ENCODE data around the gene NRXN3.
A peak's percentile ranks its signal among the peaks of the same experiment; 100 is the strongest.

Gene NRXN3

DNA sequence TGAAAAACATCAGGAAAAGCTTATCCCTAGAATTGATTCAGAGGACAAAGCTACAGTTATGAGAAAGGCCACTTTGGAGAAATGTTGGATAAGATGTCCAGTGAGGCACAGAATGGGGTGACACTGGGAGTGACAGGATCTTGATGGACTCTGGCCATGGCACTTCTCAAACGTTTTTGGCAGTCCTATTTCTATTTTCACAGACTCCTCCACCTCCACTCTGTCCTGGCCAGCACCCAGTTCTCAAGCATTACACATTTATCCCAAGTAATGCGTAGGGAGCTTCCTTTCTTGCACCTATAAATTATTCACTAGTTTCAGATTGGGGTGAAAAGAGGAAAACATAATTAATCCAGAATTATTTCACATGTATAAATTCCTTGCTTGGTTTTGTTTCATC is 727.3 kb downstream of the NRXN3 start:
- DNase-seq (ENCODE audit: low spot score) (no peak), FAIRE-seq (no peak)

DNA sequence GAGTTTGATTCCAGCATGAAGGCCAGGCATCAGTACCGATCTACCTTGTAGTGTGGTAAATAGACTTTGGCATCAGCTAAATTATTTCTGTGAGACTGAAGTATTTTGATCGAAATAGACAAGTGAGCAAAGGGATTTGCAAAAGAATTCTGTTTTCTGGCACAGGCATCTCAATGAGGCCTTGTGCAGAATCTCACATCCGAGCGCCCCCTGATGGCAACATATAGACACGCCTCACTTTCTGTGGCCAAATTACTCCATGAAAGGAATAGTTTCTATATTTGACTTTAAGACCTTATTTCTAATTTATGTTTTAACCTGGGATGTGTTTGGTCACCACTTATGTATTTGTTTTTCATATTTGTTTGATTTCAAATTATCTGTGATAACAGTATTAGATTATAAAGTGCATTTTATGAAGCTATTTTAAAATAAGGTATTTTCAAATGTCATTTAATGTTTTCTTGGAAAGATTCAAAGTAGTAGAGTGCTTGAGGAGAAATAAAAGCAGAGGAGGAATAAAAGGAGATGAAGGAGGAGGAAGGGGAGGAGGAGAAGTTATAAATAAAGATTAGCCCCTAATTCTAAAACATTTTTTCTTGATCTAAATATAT is 731.9 kb downstream of the NRXN3 start:
- no peak for FAIRE-seq
- no peak for DNase-seq (ENCODE audit: low spot score)

DNA sequence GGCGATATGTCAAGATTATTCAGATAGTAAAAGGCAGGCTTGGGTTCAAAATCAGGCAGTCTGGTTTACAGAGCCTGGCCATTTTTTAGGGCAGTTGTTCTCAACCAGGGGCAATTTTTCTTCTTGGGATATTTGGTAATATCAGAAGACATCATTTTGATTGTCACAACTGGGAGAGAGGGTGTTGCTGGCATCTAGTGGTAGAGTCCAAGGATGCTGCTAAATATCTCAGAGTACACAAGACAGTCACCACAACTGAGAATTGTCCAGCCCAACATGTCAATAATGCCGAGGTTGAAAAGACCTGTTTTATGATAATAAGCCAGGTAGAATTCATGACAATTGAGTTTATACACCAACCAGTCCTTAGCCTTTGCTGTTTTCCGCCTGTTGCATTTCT is 733.9 kb downstream of the NRXN3 start:
- no peak for DNase-seq (ENCODE audit: low spot score)

DNA sequence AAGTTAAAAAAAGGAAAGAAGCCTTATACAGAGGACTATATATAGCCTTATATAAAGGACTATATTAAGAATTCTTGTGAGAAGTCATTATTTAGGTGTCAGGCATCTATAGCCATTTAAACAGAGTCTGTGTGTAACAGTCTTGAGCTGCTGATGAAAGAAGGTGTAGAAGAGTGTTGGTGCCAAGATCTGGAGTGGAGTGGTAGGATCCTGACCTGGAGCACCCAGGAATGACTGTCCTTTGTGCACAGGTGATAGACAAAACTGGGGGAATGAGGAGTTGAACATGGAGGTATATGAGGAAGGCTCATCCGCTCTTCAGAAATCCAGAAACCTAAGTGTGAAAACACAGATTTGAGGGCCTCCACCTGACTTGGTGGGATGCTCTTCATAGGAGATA is 747.3 kb downstream of the NRXN3 start:
- FAIRE-seq (no peak), DNase-seq (ENCODE audit: low spot score) (no peak)

More for the DNA sequence above, 733.9 kb downstream of the NRXN3 start:
- no peak for FAIRE-seq

DNA sequence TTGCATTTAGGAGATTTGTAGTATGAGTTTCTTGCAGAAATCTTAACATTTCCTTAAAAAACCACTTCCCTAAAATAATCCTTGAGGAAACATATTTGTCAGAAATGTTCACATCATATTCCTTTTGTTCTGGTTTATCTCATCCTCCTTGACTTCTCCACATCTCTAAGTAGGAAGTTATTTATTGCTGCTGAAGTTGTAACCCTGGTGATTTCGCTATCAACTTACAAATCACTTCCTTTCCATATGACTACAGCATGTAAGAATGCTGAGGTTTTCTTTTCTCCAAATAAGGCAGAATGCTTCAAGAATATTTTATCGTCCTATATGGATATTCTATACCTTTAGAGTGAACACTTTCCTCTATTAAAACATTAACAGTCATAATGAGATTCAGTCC is 751.7 kb downstream of the NRXN3 start:
- FAIRE-seq (no peak), DNase-seq (ENCODE audit: low spot score) (peak; percentile 58)

DNA sequence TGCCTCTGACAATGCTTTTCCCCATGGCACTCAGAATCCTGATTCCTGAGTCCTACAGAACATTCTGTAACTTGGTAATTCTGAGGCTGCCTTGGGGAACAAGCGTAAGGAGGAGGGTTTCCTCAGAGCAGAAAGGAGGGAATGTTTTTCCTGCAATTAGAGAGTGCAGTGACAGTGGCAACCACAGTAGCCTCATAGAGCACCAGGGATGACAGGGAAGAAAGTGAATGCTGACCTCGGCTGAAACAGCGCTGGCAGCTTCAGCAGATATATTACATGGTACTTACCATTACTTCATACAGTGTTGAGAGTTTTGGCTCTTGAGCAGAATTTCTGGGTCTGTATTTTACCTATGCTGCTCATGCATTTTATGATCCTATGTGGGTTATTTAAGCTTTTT is 757.1 kb downstream of the NRXN3 start:
- FAIRE-seq, result no peak

DNA sequence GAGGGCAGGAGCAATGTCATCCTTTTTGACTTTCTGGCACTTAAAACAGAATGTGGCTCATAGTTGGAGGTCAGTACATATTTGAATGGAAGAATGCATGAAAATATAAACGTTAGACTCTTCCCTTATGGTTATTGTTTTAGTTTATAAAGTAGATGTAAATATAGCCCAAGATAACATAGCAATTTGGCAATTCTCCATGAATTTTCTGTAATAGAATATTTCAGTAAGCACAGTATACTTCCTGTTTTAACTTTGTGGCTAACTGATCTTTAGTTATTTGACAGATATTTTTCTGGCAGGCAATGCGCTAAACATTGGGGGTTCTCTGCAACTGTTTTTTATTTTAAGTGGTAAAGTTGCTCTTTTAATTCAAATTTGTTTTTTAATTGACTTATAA is 763.0 kb downstream of the NRXN3 start:
- FAIRE-seq (no peak), DNase-seq (ENCODE audit: low spot score) (no peak)

More for the DNA sequence above, 757.1 kb downstream of the NRXN3 start:
- DNase-seq (ENCODE audit: low spot score), result no peak

DNA sequence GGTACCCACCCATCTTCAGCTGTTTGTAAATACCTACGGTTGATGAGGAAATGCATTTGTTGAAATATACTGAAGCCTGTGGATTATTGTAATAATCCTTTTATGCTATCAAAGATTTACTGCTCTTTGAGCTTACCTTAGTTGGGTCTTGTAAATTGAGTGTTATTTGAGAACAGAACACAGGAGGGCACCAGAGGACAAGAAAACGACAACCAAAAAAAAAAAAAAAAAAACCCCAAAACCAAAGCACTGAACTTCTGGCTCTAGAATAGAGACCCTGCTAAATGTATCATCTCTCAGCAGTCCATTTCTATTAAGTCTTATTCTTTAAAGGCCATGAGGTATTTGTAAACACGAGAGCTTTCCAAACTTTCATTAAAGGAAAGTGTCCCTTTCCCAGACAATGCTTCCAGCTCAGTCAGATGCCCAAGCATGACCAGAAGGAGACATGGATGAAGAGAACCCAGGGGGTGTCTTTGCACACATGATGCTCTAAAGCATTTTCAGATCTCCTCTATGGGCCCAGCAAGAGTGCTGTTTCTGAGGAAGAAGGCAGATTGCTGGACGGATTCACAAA is 763.9 kb downstream of the NRXN3 start:
- DNase-seq (ENCODE audit: low spot score) (no peak), FAIRE-seq (no peak)

DNA sequence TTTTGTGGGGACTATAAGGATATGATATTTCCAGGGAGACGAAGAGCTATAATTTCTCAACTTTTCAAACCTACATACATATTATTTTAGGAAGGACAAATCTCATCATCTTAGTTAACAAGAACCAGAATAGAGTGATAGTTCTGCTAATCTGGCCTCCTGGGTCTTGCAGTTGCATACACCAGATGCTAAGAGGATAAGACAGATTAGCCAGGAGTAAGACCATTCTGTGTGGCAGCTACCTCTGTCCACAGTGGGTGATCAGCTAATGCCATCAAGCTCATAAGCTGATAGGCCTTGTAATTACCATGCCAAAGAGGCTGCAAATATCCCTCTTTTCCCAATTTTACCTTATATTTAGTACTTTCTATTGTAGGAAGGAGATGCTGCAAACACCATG is 776.8 kb downstream of the NRXN3 start:
- DNase-seq (ENCODE audit: low spot score) (no peak), FAIRE-seq (no peak)

DNA sequence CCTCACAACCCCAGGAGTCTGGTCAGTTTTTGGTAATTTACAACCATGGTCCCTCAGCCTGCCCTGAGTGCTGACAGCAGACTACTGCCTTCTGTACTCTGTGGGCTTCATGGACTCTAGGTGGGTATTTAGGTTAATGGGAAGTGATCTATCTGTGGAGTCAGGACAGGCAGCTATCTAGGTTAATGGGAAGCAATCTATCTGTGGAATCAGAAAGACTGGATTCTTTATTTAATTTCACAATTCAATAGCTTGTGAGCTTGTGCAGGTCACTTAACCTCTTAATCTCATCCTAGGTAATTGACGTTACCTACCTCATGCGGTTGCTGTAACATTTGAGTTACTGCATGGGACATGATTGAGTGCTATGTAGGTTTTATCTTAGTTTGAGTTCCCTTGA is 777.5 kb downstream of the NRXN3 start:
- FAIRE-seq, result no peak
- DNase-seq (ENCODE audit: low spot score), result no peak

DNA sequence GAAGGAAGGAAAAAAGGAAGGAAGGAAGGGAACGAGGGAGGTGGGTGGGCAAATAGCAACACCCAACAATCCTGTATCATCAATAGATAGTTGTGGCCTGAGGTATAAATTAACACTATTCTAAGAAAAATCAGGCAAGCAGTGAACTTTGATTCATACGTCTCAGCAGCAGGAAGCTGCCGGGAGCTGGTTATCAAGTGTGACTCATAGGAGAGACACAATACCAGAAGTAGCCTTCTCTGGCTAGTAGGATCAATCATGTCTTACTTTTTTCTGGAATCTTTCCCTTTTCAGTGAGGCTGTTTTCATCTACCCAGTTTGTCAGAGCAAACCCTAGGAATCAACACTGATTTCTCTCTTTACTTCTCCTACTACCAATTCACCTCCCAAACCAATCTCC is 780.5 kb downstream of the NRXN3 start:
- FAIRE-seq (no peak), DNase-seq (ENCODE audit: low spot score) (no peak)

DNA sequence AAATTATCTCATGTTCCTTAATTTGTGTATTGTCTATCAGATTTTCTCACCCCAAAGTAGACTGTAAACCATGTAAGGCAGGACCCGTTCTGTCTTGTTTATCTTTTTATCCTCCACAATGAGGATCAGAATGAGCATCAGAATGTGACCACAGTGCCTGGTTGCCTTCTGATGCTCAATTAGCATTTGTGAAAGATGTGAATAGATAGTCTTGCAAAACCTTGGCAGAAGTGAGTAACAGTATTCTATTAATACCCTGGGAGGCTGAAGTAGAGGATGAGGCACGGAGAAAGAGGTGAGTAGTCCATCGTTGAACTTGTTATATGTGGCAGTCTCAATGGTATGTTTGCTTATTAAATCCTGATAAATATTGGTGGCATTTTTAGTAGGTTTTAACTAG is 781.4 kb downstream of the NRXN3 start:
- FAIRE-seq, result no peak
- no peak for DNase-seq (ENCODE audit: low spot score)

DNA sequence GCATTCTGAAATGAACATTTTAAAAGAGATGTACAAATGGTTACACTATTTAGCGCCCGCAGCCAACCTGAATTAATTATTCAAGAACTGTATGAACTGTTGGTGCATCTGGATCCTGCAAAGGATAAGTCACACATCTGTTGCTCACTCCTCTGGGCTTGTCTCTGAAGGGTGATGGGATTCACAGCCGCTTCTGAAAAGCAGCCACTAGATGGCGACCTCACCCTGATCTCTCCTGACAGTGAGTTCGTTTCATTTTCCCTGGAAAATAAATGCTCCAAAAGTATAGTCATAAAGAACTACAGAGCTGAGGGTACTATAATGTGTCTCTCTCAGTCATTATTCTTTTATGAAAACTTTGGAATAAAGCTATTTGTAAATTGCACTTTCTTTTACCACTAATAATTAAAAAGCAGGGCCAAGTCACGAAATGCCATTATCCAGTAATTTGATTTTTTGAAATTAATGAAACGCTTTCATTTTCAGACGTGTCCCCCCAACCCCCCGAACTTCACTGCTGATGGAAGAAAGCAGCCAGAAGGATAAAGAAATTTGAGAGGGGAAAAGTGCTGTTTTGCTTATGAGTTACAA is 789.6 kb downstream of the NRXN3 start:
- FAIRE-seq, result no peak
- DNase-seq (ENCODE audit: low spot score), result peak; percentile 21

DNA sequence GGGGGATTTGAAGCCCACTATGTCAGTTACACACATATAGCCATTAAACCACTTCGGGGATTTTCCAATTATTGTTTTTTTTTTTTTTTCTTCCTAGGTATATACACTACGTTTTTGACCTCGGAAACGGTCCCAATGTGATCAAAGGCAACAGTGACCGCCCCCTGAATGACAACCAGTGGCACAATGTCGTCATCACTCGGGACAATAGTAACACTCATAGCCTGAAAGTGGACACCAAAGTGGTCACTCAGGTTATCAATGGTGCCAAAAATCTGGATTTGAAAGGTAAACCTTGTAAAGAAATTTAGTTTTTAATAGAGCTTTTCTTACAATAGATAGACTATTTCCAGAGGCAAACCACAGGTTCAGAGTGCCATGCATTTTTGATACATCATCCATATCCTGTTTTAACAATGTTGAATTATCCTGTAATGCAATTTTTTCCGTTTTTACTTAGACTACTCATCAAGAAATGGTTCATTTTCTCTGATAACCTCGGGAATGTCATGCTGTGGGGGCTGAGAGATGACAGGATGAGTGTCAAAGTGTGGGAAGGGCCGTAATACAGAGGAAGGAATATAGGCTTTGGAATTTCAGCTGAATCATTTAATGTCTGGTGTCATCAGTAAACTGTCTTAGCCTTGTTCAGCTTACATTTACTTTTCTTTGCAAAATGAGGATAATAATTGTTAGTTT is 797.1 kb downstream of the NRXN3 start:
- FAIRE-seq (no peak), DNase-seq (ENCODE audit: low spot score) (peak; percentile 57)

DNA sequence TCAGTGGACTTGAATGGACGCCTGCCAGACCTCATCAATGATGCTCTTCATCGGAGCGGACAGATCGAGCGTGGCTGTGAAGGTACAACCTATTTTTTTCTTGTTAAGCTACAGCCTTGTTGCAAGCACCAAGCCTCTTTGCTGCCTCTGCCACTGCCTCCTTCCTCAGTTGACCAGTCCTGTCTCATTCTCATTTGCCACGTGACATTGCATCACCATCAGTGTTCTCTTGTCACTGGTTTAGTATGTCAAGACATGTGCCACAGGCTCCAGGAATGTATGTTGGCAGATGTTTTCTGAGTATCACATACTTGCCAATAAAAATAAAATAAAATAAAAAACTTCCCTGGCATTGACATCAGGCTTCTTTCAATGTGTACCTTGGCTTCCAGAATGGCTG is 798.1 kb downstream of the NRXN3 start:
- DNase-seq (ENCODE audit: low spot score), result no peak

DNA sequence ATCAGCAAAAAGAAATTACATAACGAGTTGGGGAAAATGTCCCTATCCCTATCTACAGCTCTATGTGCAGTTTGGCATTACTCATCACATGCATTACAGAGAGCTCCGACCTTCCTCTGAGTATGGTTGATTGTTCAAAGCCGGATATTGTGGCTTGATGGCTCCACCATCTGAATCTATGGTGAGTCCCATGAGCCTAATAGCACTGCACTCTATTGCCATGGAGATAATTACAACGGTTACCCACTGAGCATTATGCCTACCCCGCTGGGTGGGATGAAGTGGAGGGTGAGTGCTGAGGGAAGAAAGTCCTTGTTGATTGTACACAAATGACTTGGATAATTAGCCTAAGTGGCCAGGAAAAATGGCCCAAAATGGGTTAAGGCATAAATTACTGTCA is 800.5 kb downstream of the NRXN3 start:
- DNase-seq (ENCODE audit: low spot score) (peak; percentile 28), FAIRE-seq (no peak)

More for the DNA sequence above, 798.1 kb downstream of the NRXN3 start:
- FAIRE-seq, result no peak

DNA sequence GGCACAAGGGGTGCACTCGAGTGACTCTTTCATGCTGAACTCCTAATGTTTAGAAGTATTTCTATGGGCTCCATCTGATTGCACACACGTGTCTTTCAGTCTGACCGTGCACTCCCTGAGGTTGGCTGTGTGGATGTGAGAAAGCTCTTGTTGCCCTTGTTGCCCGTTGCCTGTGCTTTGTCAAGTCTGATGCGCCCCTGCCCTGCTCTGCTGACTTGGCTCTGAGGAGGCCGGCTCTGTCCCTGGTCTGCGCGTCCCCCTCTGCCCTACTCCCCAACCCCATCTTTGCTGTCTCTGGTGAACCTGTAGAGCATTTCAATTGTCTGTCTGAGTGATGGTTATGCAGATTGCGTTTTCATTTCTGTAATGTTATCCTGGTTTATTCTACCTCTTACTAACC is 802.3 kb downstream of the NRXN3 start:
- DNase-seq (ENCODE audit: low spot score), result no peak
- FAIRE-seq, result no peak

DNA sequence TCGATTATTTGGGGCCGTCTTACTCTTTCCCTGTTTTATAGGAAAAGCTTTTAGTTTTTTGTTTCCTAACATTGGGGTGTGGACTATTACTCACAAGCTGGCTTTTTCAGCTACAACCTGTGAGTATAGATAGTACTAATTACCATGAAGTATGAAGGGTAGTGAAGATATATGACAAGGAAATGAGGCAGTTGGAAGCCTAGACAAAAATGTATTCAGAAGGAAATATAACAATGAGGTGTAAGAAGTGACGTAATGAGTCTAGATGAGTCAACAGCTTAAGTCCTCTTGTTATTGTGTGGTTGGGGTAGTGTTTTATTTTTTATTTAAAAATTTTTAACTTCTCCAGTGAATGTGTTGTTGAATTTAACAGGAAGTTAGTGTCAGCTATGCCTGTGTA is 804.5 kb downstream of the NRXN3 start:
- no peak for FAIRE-seq
- DNase-seq (ENCODE audit: low spot score), result no peak

DNA sequence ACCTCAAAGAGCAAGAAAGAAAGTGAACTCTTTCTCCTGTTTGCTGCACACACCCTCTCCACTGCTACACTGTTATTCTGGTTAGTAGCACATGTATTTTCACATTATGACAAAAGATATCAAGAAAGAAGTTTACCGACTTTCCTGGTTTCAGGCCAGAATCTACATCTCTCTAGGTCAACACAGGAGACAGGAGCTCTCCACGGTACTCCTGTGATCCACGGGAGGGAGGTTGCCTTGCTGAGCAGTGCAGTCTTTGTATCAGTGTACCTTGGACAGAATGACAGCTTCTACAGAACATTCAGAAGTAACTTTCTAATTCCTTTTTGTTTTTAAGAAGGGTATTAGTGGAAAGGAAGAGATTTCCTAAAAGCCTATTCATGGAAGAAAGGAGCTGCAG is 805.6 kb downstream of the NRXN3 start:
- FAIRE-seq (no peak), DNase-seq (ENCODE audit: low spot score) (no peak)

DNA sequence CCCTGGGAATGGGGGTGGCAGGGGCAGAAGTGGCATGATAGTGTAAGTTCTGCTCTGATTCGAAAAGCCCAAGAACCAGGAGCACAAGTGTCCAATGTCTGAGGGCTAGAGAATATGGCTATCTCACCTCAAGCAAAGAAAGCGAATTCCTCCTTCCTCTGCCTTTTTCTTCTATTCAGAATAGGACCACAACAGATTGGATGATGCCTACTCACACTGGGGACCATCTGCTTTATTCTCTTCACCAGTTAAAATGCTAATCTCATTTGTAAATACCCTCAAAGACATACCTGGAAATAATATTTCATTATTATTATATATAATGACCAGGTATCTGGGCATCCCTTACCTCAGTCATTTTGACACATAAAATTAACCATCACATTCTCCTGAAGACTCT is 808.7 kb downstream of the NRXN3 start:
- no peak for FAIRE-seq
- DNase-seq (ENCODE audit: low spot score), result no peak

DNA sequence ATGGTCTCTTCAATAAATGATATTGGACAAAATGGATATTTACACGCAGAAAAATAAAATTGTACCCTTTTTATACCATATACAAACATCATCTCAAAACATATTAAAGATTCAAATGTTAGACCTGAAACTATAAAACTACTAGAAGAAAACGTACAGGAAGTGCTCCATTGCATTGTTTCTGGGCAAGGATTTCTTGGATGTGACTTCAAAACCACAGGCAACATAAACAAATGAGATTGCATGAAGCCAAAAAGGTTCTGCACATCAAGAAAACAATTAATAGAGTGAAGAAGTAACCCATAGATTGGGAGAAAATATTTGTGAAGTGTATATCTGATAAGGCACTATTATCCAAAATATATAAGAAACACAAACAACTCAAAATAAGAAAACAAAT is 812.4 kb downstream of the NRXN3 start:
- FAIRE-seq (no peak), DNase-seq (ENCODE audit: low spot score) (no peak)

DNA sequence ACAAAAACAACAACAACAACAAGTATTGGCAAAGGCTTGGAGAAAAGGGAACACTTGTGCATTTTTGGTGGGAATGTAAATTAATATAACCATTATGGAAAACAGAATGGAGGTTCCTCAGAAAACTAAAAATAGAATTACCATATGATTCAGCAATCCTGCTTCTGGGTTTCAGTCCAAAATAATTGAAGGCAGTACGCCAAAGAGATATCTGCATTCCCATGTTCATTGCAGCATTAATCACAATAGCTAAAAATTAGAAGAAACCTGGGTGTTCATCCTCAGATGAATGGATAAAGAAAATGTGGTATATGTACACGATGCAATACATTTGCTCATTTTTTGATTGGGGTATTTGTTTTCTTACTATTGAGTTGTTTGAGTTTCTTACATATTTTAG is 813.0 kb downstream of the NRXN3 start:
- FAIRE-seq, result no peak
- no peak for DNase-seq (ENCODE audit: low spot score)

Data from RCC 7860 (cell line).